B cell (primary cell): ENCODE measurements around the gene KBTBD12.

Experiments
- CTCF ChIP-seq: fragments of 200-600 bp; IDR thresholded peaks from one replicate; pipeline ENCODE4 v1.8.0; 2022; ENCODE audit warnings: antibody characterized with exemption, mild to moderate bottlenecking
- EZH2 ChIP-seq: IDR thresholded peaks from 2 replicates; pipeline ENCODE4 v1.6.1; 2012; ENCODE audit warnings: borderline replicate concordance, low read depth, mild to moderate bottlenecking, moderate library complexity, low read length; ENCODE audit not compliant: insufficient read depth, poor library complexity, severe bottlenecking

GRCh38 chr3:128004661-128005060, 89.6 kb downstream of the KBTBD12 start:
- no peak for TF ChIP-seq CTCF
- no peak for TF ChIP-seq EZH2
